NT2/D1 (cell line): ENCODE results near the gene SLC6A11.
A peak's percentile ranks its signal among the peaks of the same experiment; 100 is the strongest.

Source experiments
- DNase-seq: peaks from one replicate; pipeline ENCODE4 v3.0.0-alpha.2; 2011; ENCODE audit warnings: low read depth, low spot score
- H3K27me3 ChIP-seq: 2 replicates; pipeline ENCODE4 v1.6.0; 2011; ENCODE audit warnings: mild to moderate bottlenecking; ENCODE audit not compliant: insufficient read length, insufficient read depth
- H3K36me3 ChIP-seq: 2 replicates; pipeline ENCODE4 v1.6.1; 2011; ENCODE audit warnings: mild to moderate bottlenecking, low read length, mixed read lengths; ENCODE audit not compliant: insufficient read depth, insufficient read length
- H3K4me1 ChIP-seq: 2 replicates; pipeline ENCODE4 v1.5.1; 2011; ENCODE audit not compliant: insufficient read depth, insufficient read length
- H3K4me3 ChIP-seq: 2 replicates; pipeline ENCODE4 v1.5.1; 2011; ENCODE audit warnings: low read depth; ENCODE audit not compliant: insufficient read length
- H3K9ac ChIP-seq: 2 replicates; pipeline ENCODE4 v1.6.0; 2011; ENCODE audit warnings: low read depth; ENCODE audit not compliant: insufficient read length
- H3K9me3 ChIP-seq: 2 replicates; pipeline ENCODE4 v1.5.1; 2011; ENCODE audit warnings: mild to moderate bottlenecking, low read length; ENCODE audit not compliant: insufficient read depth
- SUZ12 ChIP-seq: IDR thresholded peaks from 2 replicates; pipeline ENCODE4 v1.6.1; 2011; ENCODE audit not compliant: insufficient read length, insufficient read depth; ENCODE audit errors: extremely low read depth
- YY1 ChIP-seq: IDR thresholded peaks from 2 replicates; pipeline ENCODE4 v1.6.1; 2011; ENCODE audit not compliant: insufficient read length, insufficient read depth
- ZNF274 ChIP-seq: IDR thresholded peaks from 2 replicates; pipeline ENCODE4 v1.6.1; 2011; ENCODE audit warnings: mild to moderate bottlenecking, low read depth, low read length

Gene SLC6A11

GRCh38 chr3:10816019-10816862, at the start of gene SLC6A11:
SLC6A11 (plus strand) TSS chr3:10816228; CDS start chr3:10816266, 38 bp downstream.
- H3K36me3 ChIP-seq, result peaks cover 10% of the 10 kb centered on the region
- H3K27me3 ChIP-seq, result peaks cover 28% of the 10 kb centered on the region
- peak within 1 kb of the TSS; percentile 85 for H3K9ac ChIP-seq
- H3K4me1 ChIP-seq, result peaks cover 2% of the 10 kb centered on the region
- no peaks in the 10 kb centered on the region for H3K9me3 ChIP-seq
- DNase-seq, result peak; percentile 25
- H3K4me3 ChIP-seq, result peak within 1 kb of the TSS; percentile 77
- TF ChIP-seq YY1, result peak; percentile 33
- TF ChIP-seq SUZ12, result no peak
- no peak for TF ChIP-seq ZNF274

- H3K4me1 ChIP-seq, result peaks cover 5% of the 10 kb centered on the region
- no peak overlapping the region for H3K9ac ChIP-seq
These were observed 47.2 kb upstream of the SLC6A11 start for GRCh38 chr3:10768708-10769394.

GRCh38 chr3:10770547-10770946, 45.5 kb upstream of the SLC6A11 start:
- Histone ChIP-seq H3K4me1 (no peaks in the 10 kb centered on the region), H3K9me3 (no peaks in the 10 kb centered on the region; the same call in 1 of the 2 replicates), H3K9ac (no peak overlapping the region), H3K36me3 (no peaks in the 10 kb centered on the region), H3K4me3 (no peak overlapping the region), H3K27me3 (peaks cover 4% of the 10 kb centered on the region)
- DNase-seq, result no peak
- no peak for TF ChIP-seq ZNF274
- TF ChIP-seq SUZ12, result no peak
- TF ChIP-seq YY1, result no peak

More at GRCh38 chr3:10768708-10769394, 47.2 kb upstream of the SLC6A11 start:
- TF ChIP-seq SUZ12 (no peak), YY1 (no peak), ZNF274 (no peak)
- DNase-seq, result no peak
- H3K36me3 ChIP-seq, result no peaks in the 10 kb centered on the region
- H3K9me3 ChIP-seq, result no peaks in the 10 kb centered on the region; the same call in 1 of the 2 replicates
- H3K4me3 ChIP-seq, result no peak overlapping the region
- no peaks in the 10 kb centered on the region for H3K27me3 ChIP-seq

- Histone ChIP-seq H3K27me3 (peaks cover 8% of the 10 kb centered on the region), H3K4me3 (no peak overlapping the region), H3K9me3 (no peaks in the 10 kb centered on the region; the same call in 1 of the 2 replicates), H3K36me3 (no peaks in the 10 kb centered on the region), H3K4me1 (no peaks in the 10 kb centered on the region), H3K9ac (no peak overlapping the region)
- DNase-seq, result no peak
- TF ChIP-seq ZNF274, result no peak
- TF ChIP-seq SUZ12, result no peak
- no peak for TF ChIP-seq YY1
These were observed 45.0 kb upstream of the SLC6A11 start for GRCh38 chr3:10770981-10771380.

- no peaks in the 10 kb centered on the region; the same call in 1 of the 2 replicates for H3K9me3 ChIP-seq
- H3K36me3 ChIP-seq, result no peaks in the 10 kb centered on the region
- H3K4me3 ChIP-seq, result no peak overlapping the region
- DNase-seq, result no peak
- peaks cover 8% of the 10 kb centered on the region for H3K27me3 ChIP-seq
- no peaks in the 10 kb centered on the region for H3K4me1 ChIP-seq
- no peak for TF ChIP-seq SUZ12
- no peak for TF ChIP-seq ZNF274
- no peak for TF ChIP-seq YY1
- H3K9ac ChIP-seq, result no peak overlapping the region
These were observed 44.4 kb upstream of the SLC6A11 start for GRCh38 chr3:10771486-10772270.

- peaks cover 8% of the 10 kb centered on the region for H3K27me3 ChIP-seq
- H3K4me3 ChIP-seq, result no peak overlapping the region
- H3K9me3 ChIP-seq, result no peaks in the 10 kb centered on the region; the same call in 1 of the 2 replicates
- TF ChIP-seq SUZ12, result no peak
- no peaks in the 10 kb centered on the region for H3K4me1 ChIP-seq
- DNase-seq, result no peak
- no peak overlapping the region for H3K9ac ChIP-seq
- H3K36me3 ChIP-seq, result no peaks in the 10 kb centered on the region
These were observed 43.5 kb upstream of the SLC6A11 start for GRCh38 chr3:10772271-10773161.
